Stimulated activated CD4-positive, alpha-beta T cell treated with anti-CD3 and anti-CD28 coated beads, Interleukin-4, amount 100 ng/mL, for 1 hour (primary cell): ENCODE data around the gene MYO9B.

Experiments
- DNase-seq: peaks from one replicate; pipeline ENCODE4 v3.0.0-alpha.2; 2020

The MYO9B gene

DNA sequence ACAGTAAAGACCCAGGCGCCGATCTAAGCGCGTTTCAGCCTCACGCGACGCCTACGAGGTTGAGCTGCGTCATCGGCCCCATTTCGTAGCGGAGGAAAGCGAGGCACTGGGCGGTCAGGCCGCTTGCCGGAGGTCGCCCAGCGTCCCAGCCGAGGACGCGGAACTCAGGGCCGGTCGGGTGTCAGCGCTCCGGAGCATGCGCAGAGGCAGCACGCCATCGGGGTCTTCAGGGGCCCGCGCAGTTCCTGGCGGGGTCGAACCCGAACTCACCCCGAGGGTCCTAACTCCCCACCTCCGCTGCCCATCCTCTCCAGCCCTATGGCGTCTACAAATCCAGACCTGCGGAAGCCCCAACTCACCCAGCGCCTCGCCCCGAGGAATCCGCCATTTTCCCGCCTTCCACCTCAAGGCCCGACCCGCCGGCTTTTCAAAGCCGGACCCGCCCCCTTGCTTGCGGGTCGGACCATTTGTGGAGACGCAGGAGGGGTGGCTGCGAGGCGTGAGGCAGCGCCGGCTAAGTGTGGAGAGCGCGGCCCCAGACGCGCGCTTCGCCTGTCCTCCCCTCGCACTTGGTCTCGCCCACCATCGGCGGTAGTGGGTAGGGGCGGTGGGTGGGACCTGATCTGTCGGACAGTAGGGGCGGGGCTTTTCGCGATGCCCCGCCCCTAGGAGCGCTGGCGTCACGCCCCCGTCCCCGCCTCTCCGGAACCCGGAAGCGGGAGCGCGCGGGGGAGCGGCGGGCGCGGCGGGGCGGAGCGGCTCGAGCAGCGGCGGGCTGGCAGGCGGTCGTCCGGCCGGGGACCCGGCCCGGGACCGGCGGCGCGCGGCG, at the start of gene MYO9B, which contains the start of gene HAUS8:
MYO9B (plus strand) TSS at position 743 of the 829 bp plus-strand sequence. CDS start 25,941 bp downstream, outside the sequence.
HAUS8 (minus strand) TSS at position 418 of the 829 bp plus-strand sequence; CDS start at position 388, 30 bp downstream.
- peak; percentile 99 for DNase-seq

GRCh38 chr19:17025991-17026658, 49.5 kb upstream of the MYO9B start:
- no peak for DNase-seq

DNA sequence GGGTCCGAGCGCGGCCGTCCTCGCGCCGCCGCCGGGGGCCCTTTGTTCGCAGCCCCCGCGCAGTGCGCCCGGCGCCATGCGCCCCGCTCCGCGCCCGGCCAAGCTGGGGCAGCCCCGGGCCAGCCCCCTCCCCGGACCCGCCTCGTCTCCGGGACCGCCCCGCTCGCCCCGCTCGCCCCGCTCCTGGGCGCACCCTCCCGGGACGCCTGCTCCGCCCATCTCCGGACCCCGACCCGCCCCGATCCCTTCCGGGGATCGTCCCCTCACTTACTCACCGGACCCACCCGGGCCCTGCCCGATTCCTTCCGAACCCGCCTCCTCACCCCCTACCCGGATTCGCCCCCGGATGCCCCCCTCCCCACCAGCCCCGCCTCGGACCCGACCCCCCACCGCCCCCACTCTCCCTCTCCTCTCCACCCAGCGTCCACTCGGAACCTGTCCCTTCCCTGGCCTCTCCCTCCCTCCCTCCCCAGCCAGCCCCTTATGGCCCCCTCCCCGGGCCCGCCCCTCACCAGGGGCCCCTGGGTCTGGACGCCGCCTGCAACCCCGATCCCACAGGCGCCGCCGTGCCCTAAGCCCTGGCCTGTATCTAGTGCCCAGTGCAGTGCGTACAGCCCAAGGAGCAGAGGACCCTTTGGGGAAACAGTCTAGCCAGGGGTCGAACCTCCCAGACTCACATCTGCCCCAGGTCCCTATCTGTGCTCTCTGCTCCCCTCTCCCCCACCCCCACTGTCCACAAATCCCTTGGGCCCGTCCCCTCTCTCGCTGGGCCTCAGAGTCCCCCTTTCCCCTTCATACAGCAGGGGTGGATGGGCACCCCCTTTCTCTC, 48.7 kb upstream of the MYO9B start, which contains the start of gene CPAMD8:
CPAMD8 (minus strand) TSS at position 105 of the 829 bp plus-strand sequence. CDS start 168 bp downstream, outside the sequence.
- no peak for DNase-seq

GRCh38 chr19:17027535-17027975, 48.0 kb upstream of the MYO9B start:
- no peak for DNase-seq

- DNase-seq = no peak
Measured at GRCh38 chr19:17031741-17032140, 43.8 kb upstream of the MYO9B start.

GRCh38 chr19:17035842-17036424, 39.6 kb upstream of the MYO9B start:
- DNase-seq = no peak

- DNase-seq = no peak
Measured at GRCh38 chr19:17036640-17037039, 38.9 kb upstream of the MYO9B start.

DNA sequence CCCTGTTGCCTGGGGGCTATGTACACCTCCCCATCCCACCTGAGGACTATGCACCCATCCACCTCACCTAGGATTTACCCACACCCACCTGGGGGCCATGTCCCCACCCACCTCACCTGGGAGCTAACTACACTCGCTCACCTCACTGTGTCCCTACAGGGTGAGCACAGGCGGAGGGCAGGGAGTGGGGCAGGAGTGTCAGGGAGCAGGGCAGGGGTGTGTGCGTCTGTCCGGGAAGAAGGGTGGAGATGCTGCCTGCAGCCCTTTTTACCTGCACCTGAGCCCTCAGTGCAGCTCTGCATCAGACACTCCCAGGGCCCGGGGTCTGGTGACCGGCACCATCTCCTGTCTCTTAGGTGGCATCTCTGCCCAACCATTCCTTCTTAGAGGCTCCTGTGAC, 38.4 kb upstream of the MYO9B start:
- DNase-seq = no peak

DNA sequence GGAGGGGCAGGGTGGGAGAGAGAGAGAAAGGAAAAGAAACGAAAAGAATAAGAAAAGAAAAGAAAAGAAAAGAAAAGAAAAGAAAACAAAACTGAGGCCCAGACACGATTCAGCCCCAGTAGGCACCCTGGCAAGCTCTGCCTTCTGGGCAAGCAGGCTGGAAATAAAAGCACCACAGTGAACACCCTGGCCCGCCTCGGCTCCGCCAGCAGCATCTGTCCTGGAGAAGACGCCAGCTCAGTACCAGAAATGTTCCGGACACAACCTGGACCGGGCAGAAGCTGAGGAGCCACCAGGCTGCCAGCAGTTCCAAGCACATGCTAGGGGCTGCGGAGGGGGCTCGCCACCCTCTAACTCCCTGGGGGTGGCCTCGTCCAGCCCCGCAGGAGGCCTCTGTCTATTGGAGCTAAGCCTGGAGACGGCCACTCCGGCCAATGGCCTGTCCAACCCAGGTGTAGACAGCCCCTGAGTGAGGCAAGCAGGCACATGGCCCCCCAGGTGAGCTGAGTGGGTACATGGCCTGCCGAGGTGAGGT, 37.5 kb upstream of the MYO9B start:
- no peak for DNase-seq

DNA sequence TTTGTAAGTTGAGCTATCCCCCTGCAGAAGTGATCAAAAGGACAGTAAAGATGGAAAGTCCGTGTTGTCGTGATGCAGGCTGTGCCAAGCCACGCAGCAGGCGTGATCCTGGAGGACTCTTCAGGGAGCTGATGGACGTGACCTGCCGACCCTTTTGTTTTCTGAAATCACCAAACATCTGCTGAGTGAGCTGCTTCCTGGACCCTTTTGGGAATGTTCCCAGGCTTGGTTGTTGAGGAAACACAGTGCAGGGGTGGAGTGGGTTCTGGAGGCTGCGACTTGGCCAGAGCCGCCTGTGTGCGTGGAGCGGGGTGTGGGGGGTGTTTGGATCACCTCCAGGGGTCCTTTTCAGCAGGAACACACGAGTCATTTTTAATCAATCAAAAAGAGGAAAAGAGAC, 33.6 kb upstream of the MYO9B start:
- DNase-seq = no peak

DNA sequence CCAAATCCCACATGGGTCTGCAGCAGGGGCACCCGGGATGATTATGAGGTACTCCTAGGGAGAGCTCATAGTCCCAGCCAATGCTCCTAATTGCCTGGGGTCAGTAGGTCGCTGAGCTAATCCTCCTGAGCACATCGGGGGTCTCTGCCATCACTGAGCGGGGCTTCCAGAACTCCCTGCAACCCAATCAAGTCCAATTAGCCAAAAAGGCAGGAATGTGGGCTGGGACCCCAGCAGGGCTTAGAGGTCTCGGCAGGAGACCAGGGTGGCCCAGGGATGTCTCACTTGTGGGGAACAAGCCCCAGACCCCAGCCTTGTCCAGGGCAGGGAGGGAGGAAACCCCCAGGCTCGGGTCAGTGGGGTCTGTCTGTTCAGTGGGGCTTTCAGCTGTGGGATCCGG, 31.8 kb upstream of the MYO9B start:
- DNase-seq = no peak

GRCh38 chr19:17045907-17046502, 29.6 kb upstream of the MYO9B start:
- DNase-seq = no peak

DNA sequence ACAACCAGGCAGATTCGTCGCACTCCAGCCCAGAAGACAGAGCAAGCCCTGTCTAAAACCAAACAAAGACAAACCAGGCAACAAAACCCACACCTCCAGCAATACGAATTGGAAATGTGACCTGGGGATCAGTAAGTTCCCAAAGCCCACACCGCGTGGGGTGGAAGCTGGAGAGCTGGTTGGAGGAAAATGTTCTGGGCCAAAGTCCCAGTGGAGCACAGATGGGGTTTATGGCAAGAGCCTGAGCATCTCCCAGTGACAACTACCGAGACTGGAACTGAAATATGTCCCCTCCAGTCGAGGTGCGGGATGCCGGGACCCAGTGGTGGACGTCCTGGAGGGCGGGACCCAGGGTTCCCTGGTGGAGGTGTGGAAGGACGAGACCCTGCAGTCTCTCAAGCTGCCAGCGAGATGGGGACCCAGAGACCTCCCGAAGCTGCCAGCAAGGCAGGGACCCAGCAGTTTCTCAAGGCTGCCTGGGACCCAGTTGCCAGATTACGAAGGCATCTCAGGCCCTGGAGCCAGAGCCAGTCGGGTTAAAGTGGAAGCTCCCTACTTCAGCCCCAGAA, 26.6 kb upstream of the MYO9B start:
- no peak for DNase-seq

DNA sequence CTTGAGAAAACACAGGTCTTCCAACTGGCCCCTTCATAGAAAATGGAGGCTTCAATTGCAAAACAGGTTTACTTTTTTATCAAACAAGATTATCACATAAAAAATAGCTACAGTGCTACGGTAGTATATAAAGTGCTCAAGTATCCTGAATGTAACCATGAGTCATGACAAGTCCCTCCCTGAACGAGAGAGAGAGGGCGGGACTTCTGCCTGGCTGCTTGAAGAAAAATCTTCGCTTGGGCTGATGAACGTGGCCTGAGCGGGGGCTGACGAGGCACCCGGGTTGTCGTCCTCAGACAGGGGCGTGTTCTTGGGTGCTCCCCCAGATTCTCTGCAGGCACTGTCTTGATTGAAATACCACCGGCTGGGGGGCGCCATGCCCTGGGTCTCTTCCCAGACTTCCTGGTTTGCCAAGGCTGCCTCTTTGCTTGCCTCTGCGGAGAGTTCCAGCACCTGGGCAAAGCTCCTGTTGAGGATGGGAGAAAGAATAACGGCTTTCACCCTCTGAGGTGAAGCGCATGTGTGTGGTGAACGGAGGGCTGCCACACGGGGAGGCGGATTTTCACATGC, 25.8 kb upstream of the MYO9B start:
- no peak for DNase-seq

DNA sequence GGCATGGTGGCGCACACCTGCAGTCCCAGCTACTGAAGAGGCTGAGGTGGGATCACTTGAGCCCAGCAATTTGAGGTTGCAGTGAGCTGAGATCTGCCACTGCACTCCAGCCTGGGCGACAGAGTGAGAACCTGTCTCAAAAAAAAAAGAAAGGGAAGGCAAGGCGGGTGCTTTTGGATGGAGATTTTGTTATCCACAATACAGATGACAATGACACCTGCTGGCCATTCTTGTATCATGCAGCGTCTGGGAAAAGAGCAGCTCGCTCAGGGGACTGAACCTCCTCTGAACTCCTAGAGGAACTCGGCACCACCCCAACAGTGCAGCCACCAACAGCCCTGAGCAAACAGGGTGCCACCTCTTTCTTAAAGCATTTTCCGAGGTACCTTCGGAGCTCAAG, 23.1 kb upstream of the MYO9B start:
- DNase-seq = peak; percentile 21

DNA sequence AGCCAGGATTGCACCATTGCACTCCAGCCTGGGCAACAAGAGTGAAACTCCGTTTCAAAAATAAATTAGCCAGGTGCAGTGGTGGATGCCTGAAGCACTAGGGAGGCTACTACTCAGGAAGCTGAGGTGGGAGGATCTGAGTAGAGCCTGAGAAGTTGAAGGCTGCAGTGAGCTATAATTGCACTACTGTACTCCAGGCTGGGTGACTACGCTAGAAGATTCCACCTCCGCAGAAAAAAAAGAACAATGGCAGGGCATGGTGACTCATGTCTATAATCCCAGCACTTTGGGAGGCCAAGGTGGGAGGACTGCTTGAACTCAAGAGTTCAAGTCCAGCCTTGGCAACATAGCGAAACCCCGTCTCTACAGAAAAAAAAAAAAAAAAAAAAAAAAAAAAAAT, 20.8 kb upstream of the MYO9B start:
- no peak for DNase-seq

GRCh38 chr19:17055636-17056035, 19.9 kb upstream of the MYO9B start:
- DNase-seq = no peak

- no peak for DNase-seq
Measured at GRCh38 chr19:17058236-17058635, 17.3 kb upstream of the MYO9B start.

GRCh38 chr19:17060802-17061201, 14.8 kb upstream of the MYO9B start:
- DNase-seq = no peak

DNA sequence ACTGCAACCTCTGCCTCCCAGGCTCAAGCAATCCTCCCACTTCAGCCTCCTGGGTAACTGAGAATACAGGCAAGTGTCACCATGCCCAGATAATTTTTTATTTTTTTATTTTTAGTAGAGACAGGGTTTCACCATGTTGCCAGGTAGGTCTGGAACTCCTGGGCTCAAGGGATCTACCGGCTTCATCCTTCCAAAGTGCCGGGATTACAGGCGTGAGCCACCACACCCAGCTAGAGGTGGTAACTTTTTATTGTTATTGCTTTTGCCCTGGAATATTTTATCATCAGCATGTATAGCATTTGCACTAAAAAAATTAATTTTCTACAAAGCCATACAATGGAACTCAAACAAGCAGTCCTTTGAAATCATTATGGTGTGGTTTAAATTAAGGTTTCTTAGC, 14.4 kb upstream of the MYO9B start:
- DNase-seq = no peak

GRCh38 chr19:17061691-17062090, 13.9 kb upstream of the MYO9B start:
- no peak for DNase-seq
